SU-DHL-6 (cell line): ENCODE results near the gene CHPF2.

Experiments
- EZH2phosphoT487 ChIP-seq: fragments of 200-600 bp; sonication (generic), shearing (Covaris generic); conservative IDR thresholded peaks from 2 replicates; pipeline ENCODE4 v1.6.1; 2018; ENCODE audit warnings: mild to moderate bottlenecking, antibody characterized with exemption, low read length, moderate library complexity, mixed read lengths
- TF ChIP-seq, protein P1 (sequence below): fragments of 200-600 bp; sonication (generic); IDR thresholded peaks from one replicate; pipeline ENCODE4 v1.5.1; 2017; ENCODE audit warnings: antibody characterized with exemption, mild to moderate bottlenecking, low read length, moderate library complexity; ENCODE audit not compliant: insufficient read depth, poor library complexity, severe bottlenecking

DNA sequence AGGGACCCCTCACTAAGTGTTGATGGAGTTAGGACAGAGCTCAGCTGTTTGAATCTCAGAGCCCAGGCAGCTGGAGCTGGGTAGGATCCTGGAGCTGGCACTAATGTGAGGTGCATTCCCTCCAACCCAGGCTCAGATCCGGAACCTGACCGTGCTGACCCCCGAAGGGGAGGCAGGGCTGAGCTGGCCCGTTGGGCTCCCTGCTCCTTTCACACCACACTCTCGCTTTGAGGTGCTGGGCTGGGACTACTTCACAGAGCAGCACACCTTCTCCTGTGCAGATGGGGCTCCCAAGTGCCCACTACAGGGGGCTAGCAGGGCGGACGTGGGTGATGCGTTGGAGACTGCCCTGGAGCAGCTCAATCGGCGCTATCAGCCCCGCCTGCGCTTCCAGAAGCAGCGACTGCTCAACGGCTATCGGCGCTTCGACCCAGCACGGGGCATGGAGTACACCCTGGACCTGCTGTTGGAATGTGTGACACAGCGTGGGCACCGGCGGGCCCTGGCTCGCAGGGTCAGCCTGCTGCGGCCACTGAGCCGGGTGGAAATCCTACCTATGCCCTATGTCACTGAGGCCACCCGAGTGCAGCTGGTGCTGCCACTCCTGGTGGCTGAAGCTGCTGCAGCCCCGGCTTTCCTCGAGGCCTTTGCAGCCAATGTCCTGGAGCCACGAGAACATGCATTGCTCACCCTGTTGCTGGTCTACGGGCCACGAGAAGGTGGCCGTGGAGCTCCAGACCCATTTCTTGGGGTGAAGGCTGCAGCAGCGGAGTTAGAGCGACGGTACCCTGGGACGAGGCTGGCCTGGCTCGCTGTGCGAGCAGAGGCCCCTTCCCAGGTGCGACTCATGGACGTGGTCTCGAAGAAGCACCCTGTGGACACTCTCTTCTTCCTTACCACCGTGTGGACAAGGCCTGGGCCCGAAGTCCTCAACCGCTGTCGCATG is 5.2 kb downstream of the CHPF2 start:
- TF ChIP-seq, protein P1, sequence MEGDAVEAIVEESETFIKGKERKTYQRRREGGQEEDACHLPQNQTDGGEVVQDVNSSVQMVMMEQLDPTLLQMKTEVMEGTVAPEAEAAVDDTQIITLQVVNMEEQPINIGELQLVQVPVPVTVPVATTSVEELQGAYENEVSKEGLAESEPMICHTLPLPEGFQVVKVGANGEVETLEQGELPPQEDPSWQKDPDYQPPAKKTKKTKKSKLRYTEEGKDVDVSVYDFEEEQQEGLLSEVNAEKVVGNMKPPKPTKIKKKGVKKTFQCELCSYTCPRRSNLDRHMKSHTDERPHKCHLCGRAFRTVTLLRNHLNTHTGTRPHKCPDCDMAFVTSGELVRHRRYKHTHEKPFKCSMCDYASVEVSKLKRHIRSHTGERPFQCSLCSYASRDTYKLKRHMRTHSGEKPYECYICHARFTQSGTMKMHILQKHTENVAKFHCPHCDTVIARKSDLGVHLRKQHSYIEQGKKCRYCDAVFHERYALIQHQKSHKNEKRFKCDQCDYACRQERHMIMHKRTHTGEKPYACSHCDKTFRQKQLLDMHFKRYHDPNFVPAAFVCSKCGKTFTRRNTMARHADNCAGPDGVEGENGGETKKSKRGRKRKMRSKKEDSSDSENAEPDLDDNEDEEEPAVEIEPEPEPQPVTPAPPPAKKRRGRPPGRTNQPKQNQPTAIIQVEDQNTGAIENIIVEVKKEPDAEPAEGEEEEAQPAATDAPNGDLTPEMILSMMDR: no peak
- TF ChIP-seq EZH2phosphoT487: no peak
